HG03521 (cell line): ENCODE results near the gene RAD51AP1.

Experiments used
- ATAC-seq: cut with Tn5 transposase; IDR thresholded peaks from one replicate; pipeline ENCODE4 v1.9.1; 2021; ENCODE audit warnings: mild to moderate bottlenecking, moderate library complexity; ENCODE audit not compliant: unreplicated experiment

Gene RAD51AP1

GRCh38 chr12:4588916-4589315 lies 50.2 kb downstream of the RAD51AP1 start:
- ATAC-seq = no peak

GRCh38 chr12:4589941-4590340 lies 51.3 kb downstream of the RAD51AP1 start:
- no peak for ATAC-seq

GRCh38 chr12:4591180-4591687 lies 52.5 kb downstream of the RAD51AP1 start:
- no peak for ATAC-seq

- no peak for ATAC-seq
Measured at GRCh38 chr12:4595881-4596280, 57.2 kb downstream of the RAD51AP1 start.

- ATAC-seq = no peak
Measured at GRCh38 chr12:4603421-4603820, 64.7 kb downstream of the RAD51AP1 start.

- no peak for ATAC-seq
Measured at GRCh38 chr12:4603946-4604345, 65.3 kb downstream of the RAD51AP1 start.

GRCh38 chr12:4604684-4605193 lies 66.0 kb downstream of the RAD51AP1 start:
- ATAC-seq = peak; percentile 92

- no peak for ATAC-seq
Measured at GRCh38 chr12:4607056-4607455, 68.4 kb downstream of the RAD51AP1 start.

- no peak for ATAC-seq
Measured at GRCh38 chr12:4609071-4609470, 70.4 kb downstream of the RAD51AP1 start.
